H9 (cell line): Measurements from ENCODE around the gene ADO. TPM values are rescaled to one million over a fixed set of nuclear protein-coding genes. Genes with fewer than 3 reads are reported as not detected.

Source experiments
- DNase-seq: peaks from one replicate; pipeline ENCODE4 v3.0.0-alpha.2; 2017
- H2AFZ ChIP-seq: one replicate; pipeline ENCODE4 v1.6.1; 2013; ENCODE audit warnings: mild to moderate bottlenecking, low read length, control low read depth, moderate library complexity
- H2AK5ac ChIP-seq: 2 replicates; pipeline ENCODE4 v1.6.1; 2013; ENCODE audit warnings: low read length, control low read depth, mixed read lengths; ENCODE audit not compliant: insufficient read length
- H2BK120ac ChIP-seq: one replicate; pipeline ENCODE4 v1.6.1; 2013; ENCODE audit warnings: low read depth, mild to moderate bottlenecking, low read length, control low read depth, inconsistent platforms; ENCODE audit not compliant: poor library complexity, severe bottlenecking
- H2BK12ac ChIP-seq: 2 replicates; pipeline ENCODE4 v1.6.1; 2013; ENCODE audit warnings: low read length, control low read depth, mixed read lengths, low read depth; ENCODE audit not compliant: insufficient read length
- H2BK15ac ChIP-seq: 2 replicates; pipeline ENCODE4 v1.6.1; 2013; ENCODE audit warnings: low read depth, low read length, control low read depth
- H2BK20ac ChIP-seq: one replicate; pipeline ENCODE4 v1.6.1; 2013; ENCODE audit warnings: low read depth, mild to moderate bottlenecking, low read length, control low read depth, inconsistent platforms; ENCODE audit not compliant: poor library complexity, severe bottlenecking
- H2BK5ac ChIP-seq: 2 replicates; pipeline ENCODE4 v1.6.1; 2013; ENCODE audit warnings: low read length, control low read depth, mixed read lengths; ENCODE audit not compliant: insufficient read length
- H3K14ac ChIP-seq: 2 replicates; pipeline ENCODE4 v1.6.1; 2013; ENCODE audit warnings: low read length, control low read depth; ENCODE audit not compliant: insufficient read depth
- H3K18ac ChIP-seq: 2 replicates; pipeline ENCODE4 v1.6.1; 2013; ENCODE audit warnings: low read depth, mild to moderate bottlenecking, mixed read lengths, low read length, control low read depth; ENCODE audit not compliant: insufficient read length
- H3K23ac ChIP-seq: 2 replicates; pipeline ENCODE4 v1.6.1; 2013; ENCODE audit warnings: low read length, control low read depth, mixed read lengths, low read depth; ENCODE audit not compliant: insufficient read length
- H3K23me2 ChIP-seq: 2 replicates; pipeline ENCODE4 v1.6.1; 2013; ENCODE audit warnings: low read depth, mild to moderate bottlenecking, mixed read lengths, low read length, control low read depth; ENCODE audit not compliant: insufficient read length, poor library complexity, severe bottlenecking
- H3K27ac ChIP-seq: 2 replicates; pipeline ENCODE4 v1.5.1; 2013; ENCODE audit warnings: low read length, control low read depth, mixed read lengths, low read depth; ENCODE audit not compliant: insufficient read length
- H3K27me3 ChIP-seq: 2 replicates; pipeline ENCODE4 v1.6.1; 2013; ENCODE audit warnings: low read length, control low read depth, inconsistent platforms; ENCODE audit not compliant: insufficient read depth
- H3K4ac ChIP-seq: 2 replicates; pipeline ENCODE4 v1.6.1; 2013; ENCODE audit warnings: low read depth, mild to moderate bottlenecking, control low read depth, inconsistent platforms, low read length, moderate library complexity
- H3K4me1 ChIP-seq: 2 replicates; pipeline ENCODE4 v1.6.1; 2013; ENCODE audit warnings: low read length, control low read depth, inconsistent platforms; ENCODE audit not compliant: insufficient read depth
- H3K4me2 ChIP-seq: 2 replicates; pipeline ENCODE4 v1.6.1; 2013; ENCODE audit warnings: low read length, control low read depth, mixed read lengths; ENCODE audit not compliant: insufficient read length, insufficient read depth
- H3K56ac ChIP-seq: 2 replicates; pipeline ENCODE4 v1.6.1; 2013; ENCODE audit warnings: low read depth, mild to moderate bottlenecking, mixed read lengths, low read length, control low read depth; ENCODE audit not compliant: insufficient read length
- H3K79me1 ChIP-seq: 2 replicates; pipeline ENCODE4 v1.6.1; 2013; ENCODE audit warnings: low read depth, mild to moderate bottlenecking, moderate library complexity, low read length, control low read depth, inconsistent platforms; ENCODE audit not compliant: insufficient read depth, poor library complexity, severe bottlenecking
- H3K79me2 ChIP-seq: 2 replicates; pipeline ENCODE4 v1.6.1; 2013; ENCODE audit warnings: low read length, control low read depth, inconsistent platforms; ENCODE audit not compliant: insufficient read depth
- H3K9ac ChIP-seq: 2 replicates; pipeline ENCODE4 v1.6.1; 2013; ENCODE audit warnings: low read length, control low read depth, mixed read lengths; ENCODE audit not compliant: insufficient read length; ENCODE audit errors: extremely low read depth
- H3K9me3 ChIP-seq: one replicate; pipeline ENCODE4 v1.6.1; 2013; ENCODE audit warnings: low read depth, low read length, inconsistent platforms; ENCODE audit not compliant: control insufficient read depth
- H3T11ph ChIP-seq: one replicate; pipeline ENCODE4 v1.6.1; 2013; ENCODE audit warnings: mild to moderate bottlenecking, low read length, control low read depth, inconsistent platforms
- H4K20me1 ChIP-seq: one replicate; pipeline ENCODE4 v1.6.1; 2013; ENCODE audit not compliant: control insufficient read depth, insufficient read length, insufficient read depth
- H4K5ac ChIP-seq: 2 replicates; pipeline ENCODE4 v1.6.1; 2013; ENCODE audit warnings: low read depth, mild to moderate bottlenecking, mixed read lengths, low read length, control low read depth; ENCODE audit not compliant: insufficient read length
- H4K8ac ChIP-seq: replicated peaks from 2 replicates; pipeline ENCODE4 v1.6.1; 2013; ENCODE audit warnings: low read length, control low read depth, mixed read lengths, low read depth; ENCODE audit not compliant: insufficient read length
- H4K91ac ChIP-seq: 2 replicates; pipeline ENCODE4 v1.6.1; 2013; ENCODE audit warnings: low read depth, mild to moderate bottlenecking, moderate library complexity, mixed read lengths, low read length, control low read depth; ENCODE audit not compliant: insufficient read length
- H3K27ac Mint-ChIP-seq, 3 experiments: 2 replicates in 2 of 3; 3 replicates in 1 of 3; pipeline ENCODE4 v1.8.0; 2020 to 2021; ENCODE audit warnings: mixed read lengths in 3 of 3, mild to moderate bottlenecking in 1 of 3, moderate library complexity in 1 of 3
- H3K27me3 Mint-ChIP-seq: 2 replicates; pipeline ENCODE4 v1.8.0; 2021; ENCODE audit warnings: low read depth, mild to moderate bottlenecking, moderate library complexity, mixed read lengths
- H3K36me3 Mint-ChIP-seq, 3 experiments: 2 replicates in 2 of 3; 3 replicates in 1 of 3; pipeline ENCODE4 v1.8.0; 2020 to 2021; ENCODE audit warnings: low read depth in 3 of 3, mixed read lengths in 3 of 3; ENCODE audit not compliant: insufficient read depth in 1 of 3
- H3K4me1 Mint-ChIP-seq, 2 experiments: 2 replicates each; pipeline ENCODE4 v1.8.0; 2020; ENCODE audit warnings: mixed read lengths in 2 of 2
- H3K4me3 Mint-ChIP-seq, 2 experiments: 2 replicates in 1 of 2; 3 replicates in 1 of 2; pipeline ENCODE4 v1.8.0; 2020 to 2021; ENCODE audit warnings: mild to moderate bottlenecking in 2 of 2, mixed read lengths in 2 of 2, moderate library complexity in 1 of 2
- H3K9me3 Mint-ChIP-seq, 2 experiments: 2 replicates in 1 of 2; 3 replicates in 1 of 2; pipeline ENCODE4 v1.8.0; 2020; ENCODE audit warnings: mild to moderate bottlenecking in 2 of 2, mixed read lengths in 2 of 2, moderate library complexity in 1 of 2
- WGBS: extraction: QIAGEN DNeasy Blood & Tissue Kit; methylation state at CpG from one replicate; pipeline ENCODE4 v1.1.7; 2013; ENCODE audit warnings: missing lambda C conversion rate, low lambda C conversion rate, mixed read lengths; ENCODE audit not compliant: insufficient read length; ENCODE audit errors: extremely low coverage; 5-methylcytosine and 5-hydroxymethylcytosine counted together
- total RNA-seq: library from RNA; stranded (reverse); gene quantifications from 2 replicates; pipeline ENCODE4 v1.2.1, GENCODE V29; 2021
- TF ChIP-seq, protein P1 (sequence below): fragments of 200-600 bp; sonication (generic); conservative IDR thresholded peaks from 3 replicates; pipeline ENCODE4 v1.8.0; 2021; ENCODE audit warnings: antibody characterized with exemption, mild to moderate bottlenecking

The ADO gene
- total RNA-seq, 1 experiment from 2014 or later, result 31.6 TPM

DNA sequence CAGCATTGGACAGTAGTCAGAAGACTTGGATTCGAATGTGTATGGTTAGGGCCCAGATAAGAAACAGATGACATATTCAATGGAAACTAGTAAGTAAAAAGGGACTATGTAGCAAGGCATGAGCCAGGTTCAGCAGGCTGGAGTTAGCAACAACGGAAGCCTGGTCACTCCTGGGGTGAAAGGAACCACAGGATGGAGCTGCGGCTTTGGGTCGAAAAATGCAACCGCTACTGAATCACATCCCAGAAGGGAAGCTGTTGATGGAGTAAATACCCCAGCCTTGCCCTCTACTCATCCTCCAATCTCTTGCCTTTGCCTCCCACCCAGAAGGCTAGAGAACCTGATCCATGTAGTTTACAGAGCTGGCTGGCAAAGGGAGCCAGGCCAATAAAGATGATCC is 49.2 kb downstream of the ADO start:
- H2AFZ ChIP-seq, result no peak overlapping the region
- no peaks in the 10 kb centered on the region for H4K20me1 ChIP-seq
- no peak overlapping the region for H4K5ac ChIP-seq
- H3K14ac ChIP-seq, result no peak overlapping the region
- H2BK120ac ChIP-seq, result no peak overlapping the region
- Mint-ChIP-seq H3K4me1 (no peaks in the 10 kb centered on the region), H3K27ac (no peak overlapping the region), H3K4me3 (no peak overlapping the region), H3K27me3 (no peaks in the 10 kb centered on the region), H3K36me3 (no peaks in the 10 kb centered on the region), H3K9me3 (no peaks in the 10 kb centered on the region)
- H4K8ac ChIP-seq, result no peak overlapping the region
- no peaks in the 10 kb centered on the region for H3K27me3 ChIP-seq
- no CpG with 5 or more reads among the region's 5 CpGs for WGBS
- no peak overlapping the region for H3K4ac ChIP-seq
- no peaks in the 10 kb centered on the region for H3K23me2 ChIP-seq
- no peaks in the 10 kb centered on the region for H3K4me1 ChIP-seq
- H2BK20ac ChIP-seq, result no peak overlapping the region
- H3K9ac ChIP-seq, result no peak overlapping the region
- H3K79me2 ChIP-seq, result no peaks in the 10 kb centered on the region
- no peaks in the 10 kb centered on the region for H3K9me3 ChIP-seq
- no peak overlapping the region for H3K23ac ChIP-seq
- no peak overlapping the region for H3K56ac ChIP-seq
- no peak overlapping the region for H4K91ac ChIP-seq
- no peak overlapping the region for H3K18ac ChIP-seq
- H3K4me2 ChIP-seq, result no peak overlapping the region
- TF ChIP-seq, protein P1, sequence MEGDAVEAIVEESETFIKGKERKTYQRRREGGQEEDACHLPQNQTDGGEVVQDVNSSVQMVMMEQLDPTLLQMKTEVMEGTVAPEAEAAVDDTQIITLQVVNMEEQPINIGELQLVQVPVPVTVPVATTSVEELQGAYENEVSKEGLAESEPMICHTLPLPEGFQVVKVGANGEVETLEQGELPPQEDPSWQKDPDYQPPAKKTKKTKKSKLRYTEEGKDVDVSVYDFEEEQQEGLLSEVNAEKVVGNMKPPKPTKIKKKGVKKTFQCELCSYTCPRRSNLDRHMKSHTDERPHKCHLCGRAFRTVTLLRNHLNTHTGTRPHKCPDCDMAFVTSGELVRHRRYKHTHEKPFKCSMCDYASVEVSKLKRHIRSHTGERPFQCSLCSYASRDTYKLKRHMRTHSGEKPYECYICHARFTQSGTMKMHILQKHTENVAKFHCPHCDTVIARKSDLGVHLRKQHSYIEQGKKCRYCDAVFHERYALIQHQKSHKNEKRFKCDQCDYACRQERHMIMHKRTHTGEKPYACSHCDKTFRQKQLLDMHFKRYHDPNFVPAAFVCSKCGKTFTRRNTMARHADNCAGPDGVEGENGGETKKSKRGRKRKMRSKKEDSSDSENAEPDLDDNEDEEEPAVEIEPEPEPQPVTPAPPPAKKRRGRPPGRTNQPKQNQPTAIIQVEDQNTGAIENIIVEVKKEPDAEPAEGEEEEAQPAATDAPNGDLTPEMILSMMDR, result no peak
- DNase-seq, result no peak
- H3K79me1 ChIP-seq, result no peaks in the 10 kb centered on the region
- no peak overlapping the region for H2BK12ac ChIP-seq
- H2BK5ac ChIP-seq, result no peak overlapping the region
- H2BK15ac ChIP-seq, result no peak overlapping the region
- no peak overlapping the region for H2AK5ac ChIP-seq
- no peak overlapping the region for H3K27ac ChIP-seq
- no peak overlapping the region for H3T11ph ChIP-seq
